Umbilical cord (tissue), 2 donors: ENCODE data around the gene PGLYRP2. TPM values are rescaled to one million over a fixed set of nuclear protein-coding genes. Genes with fewer than 3 reads are reported as not detected.

ENCODE experiments used
- DNase-seq: peaks from one replicate; pipeline ENCODE4 v3.0.0-alpha.2; 2015; ENCODE audit warnings: low spot score
- total RNA-seq: library from RNA; depleted of rRNA; stranded (reverse); fragments of >200 nt; gene quantifications from one replicate; pipeline ENCODE4 v1.2.3, GENCODE V29; 2014; ENCODE audit warnings: low replicate concordance; ENCODE audit not compliant: insufficient read depth

The PGLYRP2 gene
- total RNA-seq, 1 donor from 2014 or later, result not detected

DNA sequence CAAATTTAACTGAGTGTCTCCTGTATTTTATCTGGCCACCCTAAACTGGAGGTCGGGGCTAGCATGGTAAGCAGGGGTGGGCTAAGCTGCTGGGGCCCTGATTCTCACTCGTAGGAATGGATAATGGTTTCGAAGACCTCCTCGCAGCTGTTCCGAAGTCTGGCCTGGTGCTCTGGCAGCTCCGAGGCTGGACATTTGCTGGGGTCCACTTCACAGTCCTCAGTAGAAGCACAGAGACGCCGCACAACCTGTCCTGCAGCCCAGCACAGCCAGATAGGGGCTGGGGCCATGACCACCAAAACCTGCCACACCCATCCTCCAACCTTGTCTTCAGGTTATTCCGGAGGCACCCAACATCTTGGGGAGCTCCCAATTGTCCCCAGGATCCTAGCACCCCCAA, 23.3 kb downstream of the PGLYRP2 start:
- no peak for DNase-seq

DNA sequence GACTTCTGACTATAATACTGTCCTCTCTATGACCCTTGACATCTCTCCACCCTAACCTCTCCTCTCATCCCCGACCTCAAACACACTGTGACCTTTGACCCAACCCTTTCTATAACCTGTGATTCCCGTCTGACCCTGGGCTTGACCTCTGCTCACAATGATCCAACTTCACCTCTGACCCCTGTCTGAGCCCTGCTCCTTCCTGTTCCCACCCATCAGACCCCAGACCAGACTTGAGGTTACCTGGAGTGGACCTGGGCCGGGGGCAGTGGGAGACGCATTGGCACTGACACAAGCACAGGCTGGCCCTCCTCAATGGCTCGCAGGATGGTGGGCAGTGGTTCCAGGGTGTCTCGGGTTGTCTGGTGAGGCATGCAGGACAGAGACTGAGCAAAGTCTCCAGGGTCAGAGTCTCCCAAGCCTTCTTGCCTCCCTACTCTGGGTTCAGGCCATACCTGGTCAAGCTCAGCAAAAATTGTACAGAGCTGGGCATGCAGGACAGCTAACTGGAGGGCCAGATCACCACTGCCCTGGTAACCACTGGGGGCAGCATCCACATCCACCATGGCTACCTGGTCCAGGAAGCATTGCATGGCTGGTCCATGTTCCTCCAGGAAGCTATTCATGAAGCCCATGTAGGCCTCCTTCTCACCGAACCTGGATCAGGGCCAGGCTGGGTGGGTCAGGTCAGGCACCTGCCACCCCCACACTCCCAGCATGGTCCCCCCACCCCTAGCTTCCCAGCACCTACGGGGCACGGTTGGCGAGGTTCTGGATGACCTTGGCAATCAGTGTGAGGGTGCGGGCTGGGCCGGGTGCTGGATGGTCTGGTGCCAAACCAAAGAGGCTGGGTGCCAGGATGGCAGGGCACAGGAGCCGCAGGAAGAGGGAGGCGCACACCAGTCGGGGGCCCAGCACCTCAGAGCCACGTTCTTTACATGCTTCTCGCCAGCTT, 25.1 kb downstream of the PGLYRP2 start:
- DNase-seq, result no peak

DNA sequence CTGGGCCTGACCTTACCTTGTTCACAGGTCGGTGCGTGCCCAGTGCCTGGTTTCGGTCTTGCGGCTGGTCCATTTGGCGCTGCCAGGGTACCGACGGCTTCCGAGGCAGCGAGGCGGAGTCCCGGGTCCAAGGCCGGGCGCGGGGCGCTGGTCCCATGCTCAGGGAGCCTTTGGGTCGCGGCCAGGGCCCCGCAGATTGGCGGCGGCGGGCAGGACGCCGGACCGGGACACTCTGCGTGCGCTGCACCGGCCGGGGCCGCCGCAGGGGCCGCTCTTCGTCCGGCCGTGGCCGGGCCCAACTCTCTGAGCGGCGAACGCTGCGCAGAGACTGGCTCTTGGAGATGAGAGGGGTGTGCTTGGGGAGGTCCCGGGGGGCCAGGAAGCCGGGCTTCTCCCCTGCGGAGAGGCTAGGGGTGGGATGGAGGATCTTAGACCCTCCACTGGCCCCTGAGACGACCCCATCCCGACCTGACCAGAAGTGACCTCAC, 26.2 kb downstream of the PGLYRP2 start:
- no peak for DNase-seq

DNA sequence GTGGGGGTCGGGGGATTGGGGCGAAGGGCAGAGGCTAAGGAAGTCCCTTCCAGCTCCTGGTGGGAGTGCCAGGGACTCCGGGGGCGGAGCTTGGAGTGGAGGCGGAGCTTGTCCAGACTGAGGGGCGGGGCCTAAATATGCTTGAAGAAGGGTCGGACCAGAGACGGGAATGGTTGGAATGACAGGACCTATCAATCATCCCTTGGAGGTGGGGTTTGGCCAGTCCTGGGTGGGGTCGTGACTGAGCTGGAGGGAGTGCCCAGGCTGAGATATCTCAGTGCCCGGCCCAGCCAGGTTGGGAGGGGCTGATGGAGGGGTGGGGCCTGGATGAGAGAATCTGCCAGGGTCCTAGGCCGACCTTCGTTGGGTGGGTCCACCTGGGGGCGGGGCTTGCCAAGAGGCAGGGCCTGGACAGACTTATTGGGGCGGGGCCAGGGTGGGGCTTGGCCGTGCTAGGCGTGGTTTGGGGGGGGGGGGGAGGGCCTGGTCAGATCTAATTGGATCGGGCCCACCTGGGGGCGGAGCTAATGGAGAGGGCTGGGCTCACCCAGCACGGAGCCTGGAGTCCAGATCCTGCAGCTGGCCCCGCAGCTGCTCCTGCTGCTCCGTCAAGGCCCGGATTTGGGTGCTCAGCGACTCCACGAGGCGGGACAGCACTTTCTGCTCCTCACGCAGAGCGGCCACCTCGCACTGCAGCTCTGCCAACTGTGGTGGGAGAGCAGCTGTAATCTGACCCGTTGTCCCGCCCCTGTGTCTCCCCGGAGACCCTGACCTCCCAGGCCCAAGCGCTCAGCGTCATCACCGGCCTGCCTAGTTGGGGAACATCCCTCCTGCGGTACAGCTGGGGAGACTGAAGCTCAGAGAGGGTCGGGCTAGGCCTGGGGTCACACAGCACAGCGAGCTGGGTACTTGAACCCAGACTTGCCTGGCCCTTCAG, 26.9 kb downstream of the PGLYRP2 start:
- peak; percentile 77 for DNase-seq

DNA sequence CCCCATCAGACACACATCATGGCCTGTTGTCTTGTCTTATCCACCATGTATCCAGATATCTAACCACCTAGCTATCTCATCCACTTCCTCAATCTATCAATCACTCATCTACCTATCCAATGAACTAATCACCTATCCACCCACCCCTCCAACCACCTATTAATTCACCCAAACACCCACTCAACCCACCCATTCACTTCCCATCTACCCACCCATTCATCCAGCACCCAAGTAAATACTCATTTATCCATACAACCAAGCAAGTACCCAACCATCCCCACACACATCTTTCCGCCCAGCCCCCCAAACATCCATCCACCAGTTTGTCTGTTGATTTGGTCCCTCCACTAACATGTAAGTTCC, 28.8 kb downstream of the PGLYRP2 start:
- DNase-seq, result no peak

DNA sequence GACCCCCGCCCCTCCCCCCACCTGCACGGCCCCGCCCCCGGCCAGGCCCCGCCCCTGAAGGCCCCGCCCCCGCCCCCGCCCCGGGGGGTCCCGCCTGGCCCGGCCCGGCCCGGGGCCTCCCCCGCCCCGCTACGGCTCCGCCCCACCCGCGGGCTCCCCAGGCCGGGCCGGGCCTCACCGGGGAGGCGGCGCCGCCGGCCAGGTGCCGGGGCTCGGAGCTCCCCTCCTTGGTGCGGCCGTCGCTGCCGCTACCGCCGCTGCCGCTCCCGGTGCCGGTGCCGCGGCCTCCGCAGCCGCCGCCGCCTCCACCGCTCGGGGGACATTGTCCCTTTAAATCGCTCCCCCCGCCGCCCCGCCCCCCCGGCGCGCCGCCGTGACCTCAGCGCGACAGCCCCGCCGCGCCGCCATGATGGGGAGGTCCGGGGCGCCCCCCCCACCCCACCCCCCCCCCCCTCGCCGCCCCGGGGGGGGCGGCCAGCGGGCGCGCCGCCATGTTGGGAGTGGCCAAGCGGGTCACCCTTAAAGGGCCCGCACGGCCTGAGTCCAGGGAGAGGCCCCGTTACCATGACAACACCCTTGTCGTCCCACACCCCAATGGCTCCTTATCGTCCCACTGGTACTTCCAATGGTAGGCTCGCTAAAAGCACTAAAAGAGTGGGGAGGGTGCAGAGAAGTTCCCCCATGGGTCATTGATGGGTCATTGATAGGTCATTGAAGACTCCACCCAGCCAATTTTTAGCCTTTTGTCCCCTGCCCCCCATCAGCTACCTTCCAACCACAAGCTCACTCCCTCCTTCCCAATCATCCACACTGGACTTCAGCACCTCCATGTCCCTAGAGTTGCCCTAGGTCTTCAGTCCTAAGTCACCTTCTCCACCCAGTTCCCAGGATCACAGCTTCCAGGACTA, 29.4 kb downstream of the PGLYRP2 start, which contains the start of gene WIZ:
WIZ (minus strand) TSS at position 337 of the 908 bp plus-strand sequence. CDS start 1,649 bp downstream, outside the sequence.
- DNase-seq, result peak; percentile 68

DNA sequence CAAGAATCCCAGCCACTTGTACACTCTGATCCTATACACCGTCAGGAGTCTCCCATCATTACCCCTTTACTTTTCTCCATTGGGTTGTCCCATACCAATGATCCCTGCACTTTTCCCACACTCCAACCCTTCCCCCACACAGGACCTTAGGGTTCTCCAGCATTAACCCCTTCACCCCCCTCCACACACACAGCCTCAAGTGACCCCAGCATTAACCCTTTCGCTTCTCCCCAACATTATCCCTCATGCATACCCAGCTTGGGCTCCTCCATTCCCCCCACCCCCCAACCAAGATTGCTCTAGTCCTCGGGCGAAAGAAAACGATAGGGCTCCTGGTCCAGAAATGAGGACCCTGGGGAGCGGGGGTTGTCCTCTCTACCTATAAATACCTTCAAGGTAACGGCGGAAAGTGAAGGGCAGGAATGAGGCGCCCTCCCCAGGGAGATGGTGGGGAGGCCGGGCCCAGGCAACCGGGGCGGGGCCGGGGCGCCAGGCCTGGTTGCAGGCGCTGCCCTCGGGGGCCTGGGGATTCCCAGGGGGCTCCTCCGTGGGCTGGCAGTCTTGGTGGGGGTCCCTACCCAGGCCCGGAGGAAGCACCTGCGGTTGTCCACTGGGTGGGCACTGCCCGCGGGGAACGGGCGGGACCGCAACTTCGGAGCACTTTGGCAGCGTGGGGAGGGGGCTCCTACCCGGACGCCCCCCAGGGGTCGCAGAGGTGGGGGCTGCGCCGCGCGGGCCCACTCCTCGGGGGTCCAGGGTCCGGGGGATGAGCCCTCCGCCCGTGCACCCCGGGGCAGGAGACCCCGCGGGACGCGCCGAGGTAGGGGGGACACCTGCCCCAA, 30.3 kb downstream of the PGLYRP2 start:
- no peak for DNase-seq

DNA sequence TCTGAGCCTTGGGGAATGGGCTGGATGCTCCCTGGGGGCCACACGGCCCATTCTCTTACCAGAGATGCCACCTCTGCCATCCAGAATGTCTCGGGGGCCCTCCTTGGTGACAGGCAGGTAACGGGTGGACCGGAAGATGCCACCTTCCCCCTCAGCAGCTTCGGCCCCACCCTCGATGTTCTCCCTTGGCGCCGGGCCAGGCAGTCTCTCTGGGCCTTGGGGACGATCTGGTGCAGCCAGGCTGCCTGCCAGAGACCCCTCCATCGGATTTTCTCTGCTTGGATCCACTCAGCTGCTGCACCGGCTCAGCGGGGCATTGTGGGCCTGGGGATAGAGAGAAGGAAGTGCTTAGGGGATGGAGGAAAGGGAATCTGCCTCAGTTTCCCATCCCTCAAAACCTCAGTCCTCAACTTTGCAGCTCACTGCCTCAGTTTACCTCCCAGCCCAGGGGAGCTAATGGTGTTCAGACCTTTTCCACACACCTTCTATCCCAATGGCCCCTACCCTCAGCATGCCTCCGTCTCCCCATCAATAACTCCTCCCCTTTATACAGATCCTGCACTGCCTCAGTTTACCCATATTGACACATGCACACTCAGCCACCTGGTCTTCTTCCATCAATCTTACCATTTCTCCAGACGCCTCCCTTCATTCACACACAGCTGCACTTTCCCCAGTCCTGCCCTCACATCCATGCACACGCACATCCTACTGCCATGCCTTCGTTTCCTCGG, 31.1 kb downstream of the PGLYRP2 start:
- DNase-seq, result no peak

DNA sequence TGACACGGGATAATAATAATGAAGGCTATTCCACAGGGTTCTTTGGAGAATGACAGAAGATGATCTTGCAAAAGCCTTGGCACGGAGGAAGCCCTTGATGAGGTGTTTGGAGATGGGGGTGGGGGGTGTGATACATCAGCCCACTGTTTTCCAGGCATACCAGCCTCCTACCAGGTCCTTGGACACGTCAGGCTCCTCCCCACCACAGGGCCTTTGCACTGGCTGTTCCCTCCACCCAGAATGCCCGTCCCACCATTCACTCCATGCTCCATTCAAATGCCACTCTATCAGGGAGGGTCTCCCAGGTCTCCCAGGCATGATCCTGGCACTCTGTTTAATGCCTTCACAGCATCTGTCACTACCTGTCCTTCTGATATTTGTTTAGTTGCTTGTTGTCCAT, 32.2 kb downstream of the PGLYRP2 start:
- no peak for DNase-seq

DNA sequence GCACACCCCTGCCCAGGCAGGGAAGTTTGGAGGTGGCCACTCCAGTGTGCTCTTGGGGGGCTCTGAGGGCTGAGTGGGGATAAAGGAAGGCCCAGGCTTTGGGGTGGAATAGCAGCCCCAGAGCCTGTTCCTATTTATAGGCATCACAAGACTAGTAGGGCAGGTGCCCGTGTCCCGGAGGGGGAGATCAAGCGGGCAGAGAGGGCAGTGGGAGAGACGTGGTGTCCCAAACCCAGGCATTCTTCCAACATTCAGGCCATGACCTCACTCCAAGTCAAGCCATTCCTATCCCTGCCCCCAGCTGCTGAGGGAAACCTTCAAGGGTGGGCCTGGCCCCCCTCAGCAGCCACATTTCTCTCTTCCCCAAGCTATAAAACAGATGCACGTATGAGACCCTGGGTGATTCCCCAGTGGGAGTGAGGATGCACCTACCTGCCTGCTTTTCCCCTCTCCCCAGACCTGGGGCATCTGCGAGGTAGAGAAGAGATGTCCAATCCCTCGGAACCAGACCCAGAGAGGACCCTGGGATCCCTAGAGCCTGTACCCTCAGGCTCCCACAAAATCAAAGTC, 33.4 kb downstream of the PGLYRP2 start:
- no peak for DNase-seq

DNA sequence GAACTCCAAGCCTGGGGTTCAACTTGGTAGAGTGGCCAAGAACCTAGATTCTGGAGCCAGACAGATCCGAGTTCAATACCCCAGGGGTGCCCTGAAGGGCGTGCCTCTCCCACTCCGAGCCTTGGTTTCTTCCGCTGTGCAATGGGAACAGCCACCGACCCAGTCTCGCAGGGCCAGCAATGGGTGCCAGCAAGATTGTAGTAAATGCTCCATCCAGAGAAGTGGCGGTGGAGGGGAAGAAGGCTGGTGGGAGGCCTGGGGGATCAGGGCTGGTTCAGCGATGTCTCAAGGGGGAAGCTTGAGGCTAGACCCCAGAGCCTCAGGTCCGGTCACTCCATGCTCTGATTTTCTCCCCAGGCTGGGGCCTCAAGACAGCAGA, 34.1 kb downstream of the PGLYRP2 start:
- no peak for DNase-seq

DNA sequence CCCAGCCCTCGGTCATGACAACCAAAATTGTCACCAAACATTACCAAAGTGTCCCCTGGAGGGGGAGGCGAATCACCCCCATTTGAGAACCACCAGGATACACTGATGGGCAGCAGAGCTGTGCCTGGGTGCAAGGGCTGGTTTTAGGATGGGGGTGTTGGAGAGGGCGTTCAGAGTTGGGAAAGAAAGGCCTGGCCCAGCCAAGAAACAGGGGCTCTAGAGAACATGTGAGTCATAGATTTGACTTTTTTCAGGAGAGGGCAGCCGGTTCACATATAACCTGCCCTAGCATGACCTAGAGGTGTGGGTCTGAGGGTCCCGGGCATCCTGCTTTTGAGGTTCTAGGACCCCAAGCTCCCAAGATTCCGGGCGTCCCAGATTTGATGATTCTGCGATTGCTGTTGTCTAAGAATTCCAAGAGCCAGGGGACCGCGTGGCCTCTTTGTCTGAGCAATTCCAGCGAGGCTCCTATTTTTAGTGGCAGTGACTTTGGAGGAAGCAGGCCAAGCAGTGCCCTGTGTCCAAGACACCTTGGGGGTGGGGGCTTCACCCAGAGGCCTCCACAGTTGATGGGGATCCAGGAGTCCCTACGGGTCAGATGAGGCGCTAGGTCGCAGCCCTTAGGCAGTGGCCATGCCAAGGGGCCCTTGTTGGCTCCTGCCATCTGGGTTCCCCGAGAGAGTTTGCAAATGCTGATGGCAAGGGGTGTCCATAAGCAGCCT, 34.6 kb downstream of the PGLYRP2 start:
- DNase-seq, result no peak

DNA sequence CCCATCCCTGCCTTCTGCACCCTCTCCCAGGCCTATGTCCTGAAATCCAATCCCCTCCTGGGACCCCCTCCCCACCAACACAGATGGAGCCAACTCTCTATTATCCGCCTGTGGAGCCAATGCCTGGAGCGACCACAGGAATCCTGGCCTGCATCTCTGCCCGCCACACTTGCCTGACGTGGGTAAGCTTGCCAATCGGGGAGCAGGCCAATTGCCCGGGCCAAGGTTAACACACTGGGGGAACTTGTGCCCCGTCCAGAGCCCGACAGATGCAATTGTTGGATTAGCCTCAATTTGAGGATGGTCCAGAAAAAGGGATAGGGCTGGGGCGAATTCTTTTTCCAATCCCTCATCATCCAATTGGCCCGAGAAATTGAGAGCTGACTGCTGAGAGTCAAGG, 35.5 kb downstream of the PGLYRP2 start:
- no peak for DNase-seq

DNA sequence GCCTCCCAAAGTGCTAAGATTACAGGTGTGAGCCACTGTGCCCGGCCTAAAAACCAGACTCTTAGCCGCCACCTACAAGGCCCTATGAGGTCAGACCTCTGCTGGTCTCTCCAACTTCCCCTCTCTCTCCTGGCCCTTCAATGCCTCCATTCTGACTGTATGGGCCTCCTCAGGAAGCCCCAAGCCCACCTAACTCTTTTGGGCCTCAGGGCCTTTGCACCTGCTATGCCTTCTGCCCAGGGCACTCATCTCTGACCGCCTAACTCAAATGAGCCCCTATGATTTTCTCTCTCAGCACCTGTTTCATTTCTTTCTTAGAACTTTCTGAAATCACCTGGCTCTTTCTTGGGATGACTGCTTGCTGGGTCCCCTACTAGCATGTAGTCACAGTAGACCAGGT, 36.0 kb downstream of the PGLYRP2 start:
- no peak for DNase-seq

DNA sequence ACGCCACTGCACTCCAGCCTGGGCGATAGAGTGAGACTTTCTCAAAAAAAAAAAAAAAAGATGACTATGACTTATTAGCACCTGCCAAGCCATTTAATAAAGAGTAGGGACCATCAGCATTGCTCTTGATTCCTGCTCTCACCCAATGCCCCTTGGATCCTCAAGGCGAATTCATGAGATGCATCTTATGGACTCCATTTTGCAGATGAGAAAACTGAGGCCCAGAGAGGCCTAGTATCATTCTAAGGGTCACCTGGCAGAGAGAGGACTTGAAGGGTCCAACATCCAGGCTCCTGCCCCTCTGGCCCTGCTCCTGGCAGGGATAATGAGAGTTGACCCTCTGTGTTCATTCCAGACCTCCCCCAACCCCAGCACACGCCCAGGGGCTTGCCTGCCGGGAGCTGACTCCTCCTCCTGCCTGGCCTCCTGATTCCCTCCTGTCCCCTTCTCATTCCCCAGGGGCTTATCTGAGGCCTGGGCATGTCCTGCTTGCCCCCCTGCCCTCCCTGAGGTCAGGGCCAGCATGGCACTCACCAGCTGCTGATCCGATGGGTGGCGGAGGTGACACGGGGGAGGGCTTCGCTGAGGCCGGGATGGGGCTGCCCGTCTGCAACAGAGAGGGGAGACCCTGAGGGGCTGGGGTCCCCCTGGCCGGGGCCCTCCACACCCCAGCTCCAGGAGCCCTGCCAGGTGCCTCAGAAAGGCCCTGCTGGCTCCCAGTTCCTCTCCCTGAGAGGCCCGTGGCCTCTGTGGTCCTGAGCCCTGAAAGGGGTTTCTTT, 37.0 kb downstream of the PGLYRP2 start:
- no peak for DNase-seq

DNA sequence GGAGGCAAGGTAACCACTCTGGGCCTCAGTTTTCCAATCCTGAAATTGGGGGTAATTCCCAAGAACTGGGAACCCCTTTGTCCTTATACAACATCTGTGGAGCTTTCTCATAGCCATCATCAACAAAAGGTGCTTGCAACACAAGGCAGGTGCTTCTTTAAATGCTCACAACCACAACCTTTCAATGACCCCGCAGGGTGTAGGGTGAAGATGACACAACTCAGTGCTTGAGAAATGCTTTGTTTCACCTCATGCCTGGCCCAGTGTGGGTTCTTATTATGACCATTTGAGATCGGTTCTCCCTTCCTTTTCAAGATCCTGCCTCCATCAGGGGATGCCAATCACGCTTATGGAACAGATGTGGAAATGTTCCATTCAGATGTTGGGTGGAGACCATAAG, 38.0 kb downstream of the PGLYRP2 start:
- no peak for DNase-seq

DNA sequence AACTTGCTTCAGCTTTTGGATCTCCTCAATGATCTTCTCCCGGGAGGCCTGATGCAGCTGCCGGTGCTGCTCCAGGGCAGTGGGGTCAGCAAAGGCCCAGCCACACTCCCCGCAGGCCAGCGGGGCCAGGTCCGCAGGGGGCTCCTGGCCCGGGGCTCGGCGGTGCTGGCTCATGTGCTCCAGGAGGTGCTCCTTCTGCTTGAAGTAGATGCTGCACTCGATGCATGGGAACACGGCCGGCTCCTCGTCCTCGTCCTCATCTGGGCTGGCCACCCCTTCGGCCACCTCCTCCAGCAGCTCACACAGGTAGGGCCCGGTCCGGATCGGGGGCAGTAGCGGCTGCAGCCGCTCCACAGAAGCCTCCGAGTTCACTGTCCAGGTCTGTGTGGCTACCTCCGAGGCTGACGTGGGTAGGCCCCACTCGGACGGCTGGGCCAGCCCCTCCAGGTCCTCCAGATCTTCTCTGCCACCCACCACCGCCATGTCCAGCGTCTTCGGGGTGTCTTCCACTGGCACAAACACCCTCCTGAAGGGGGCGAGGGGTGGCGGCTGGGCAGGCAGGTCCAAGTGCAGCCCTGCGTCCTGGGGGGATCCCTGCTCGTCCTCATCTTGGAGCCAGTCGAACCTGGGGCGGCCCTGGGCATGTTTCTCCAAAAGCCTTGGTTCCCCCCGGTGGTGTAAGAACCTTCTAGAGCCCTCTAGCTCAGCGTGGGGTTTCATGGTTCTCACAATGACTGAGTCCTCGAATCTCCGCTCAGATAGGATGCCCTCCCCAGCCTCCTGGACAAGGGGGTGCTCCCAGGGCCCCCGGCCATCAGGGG, 39.3 kb downstream of the PGLYRP2 start:
- DNase-seq, result no peak
